HG03432 (cell line): ENCODE measurements around the gene ABLIM1.

Experiments used
- ATAC-seq: cut with Tn5 transposase; IDR thresholded peaks from one replicate; pipeline ENCODE4 v1.9.1; 2021; ENCODE audit warnings: mild to moderate bottlenecking, moderate library complexity; ENCODE audit not compliant: unreplicated experiment

The ABLIM1 gene

GRCh38 chr10:114525368-114525949 lies 132.6 kb downstream of the ABLIM1 start:
- no peak for ATAC-seq

GRCh38 chr10:114523876-114524275 lies 134.2 kb downstream of the ABLIM1 start:
- no peak for ATAC-seq

GRCh38 chr10:114521255-114521654 lies 136.8 kb downstream of the ABLIM1 start:
- ATAC-seq = no peak

- no peak for ATAC-seq
These were observed 137.6 kb downstream of the ABLIM1 start for GRCh38 chr10:114520453-114520852.

- no peak for ATAC-seq
These were observed 138.2 kb downstream of the ABLIM1 start for GRCh38 chr10:114519756-114520293.

- no peak for ATAC-seq
These were observed 138.8 kb downstream of the ABLIM1 start for GRCh38 chr10:114519306-114519669.

GRCh38 chr10:114518401-114519305 lies 139.4 kb downstream of the ABLIM1 start:
- no peak for ATAC-seq

GRCh38 chr10:114517368-114518250 lies 140.5 kb downstream of the ABLIM1 start:
- no peak for ATAC-seq

- ATAC-seq = no peak
These were observed 141.7 kb downstream of the ABLIM1 start for GRCh38 chr10:114516356-114516755.

- no peak for ATAC-seq
These were observed 142.7 kb downstream of the ABLIM1 start for GRCh38 chr10:114515298-114515914.

- no peak for ATAC-seq
These were observed 144.7 kb downstream of the ABLIM1 start for GRCh38 chr10:114513381-114513792.

GRCh38 chr10:114511881-114512280 lies 146.2 kb downstream of the ABLIM1 start:
- ATAC-seq = no peak

- no peak for ATAC-seq
These were observed 149.7 kb downstream of the ABLIM1 start for GRCh38 chr10:114508376-114508775.

- no peak for ATAC-seq
These were observed 150.6 kb downstream of the ABLIM1 start for GRCh38 chr10:114507449-114507848.

GRCh38 chr10:114506871-114507385 lies 151.1 kb downstream of the ABLIM1 start:
- no peak for ATAC-seq

- no peak for ATAC-seq
These were observed 153.1 kb downstream of the ABLIM1 start for GRCh38 chr10:114504769-114505579.

GRCh38 chr10:114502074-114502473 lies 156.0 kb downstream of the ABLIM1 start:
- no peak for ATAC-seq

GRCh38 chr10:114501650-114502049 lies 156.4 kb downstream of the ABLIM1 start:
- no peak for ATAC-seq

GRCh38 chr10:114500643-114501042 lies 157.4 kb downstream of the ABLIM1 start:
- no peak for ATAC-seq
